Progenitor cell of endocrine pancreas (in vitro differentiated cells): Measurements from ENCODE around the gene NMS. TPM values are rescaled to one million over a fixed set of nuclear protein-coding genes. Genes with fewer than 3 reads are reported as not detected.
"Not testable (repeated sequence)": the region's sequence is repeated elsewhere in the genome, so short reads cannot be mapped to it uniquely, and the experiment has no call there.

Experiments used
- DNase-seq: peaks from one replicate; pipeline ENCODE4 v3.0.0; 2021; ENCODE audit warnings: low spot score; ENCODE audit not compliant: unreplicated experiment
- H3K27ac Mint-ChIP-seq: 2 replicates; pipeline ENCODE4 v1.8.0; 2021; ENCODE audit warnings: mild to moderate bottlenecking, moderate library complexity, mixed read lengths
- H3K27me3 Mint-ChIP-seq: 2 replicates; pipeline ENCODE4 v1.8.0; 2021; ENCODE audit warnings: mixed read lengths
- H3K36me3 Mint-ChIP-seq: 2 replicates; pipeline ENCODE4 v1.8.0; 2022; ENCODE audit warnings: mixed read lengths; ENCODE audit not compliant: insufficient read depth
- H3K4me1 Mint-ChIP-seq: 2 replicates; pipeline ENCODE4 v1.8.0; 2021; ENCODE audit warnings: low read depth, mixed read lengths
- H3K4me3 Mint-ChIP-seq: 2 replicates; pipeline ENCODE4 v1.8.0; 2021; ENCODE audit warnings: low read depth, mild to moderate bottlenecking, moderate library complexity, mixed read lengths
- H3K9me3 Mint-ChIP-seq: 2 replicates; pipeline ENCODE4 v1.8.0; 2021; ENCODE audit warnings: low read depth, mixed read lengths
- total RNA-seq: library from RNA; stranded (reverse); gene quantifications from 2 replicates; pipeline ENCODE4 v1.2.1, GENCODE V29; 2021
- TF ChIP-seq, protein P1 (sequence below): fragments of 200-600 bp; sonication (generic); IDR thresholded peaks from one replicate; pipeline ENCODE4 v1.5.0; 2021; ENCODE audit warnings: antibody characterized with exemption, mild to moderate bottlenecking; ENCODE audit not compliant: unreplicated experiment

The NMS gene
- total RNA-seq, 1 donor from 2014 or later: not detected

DNA sequence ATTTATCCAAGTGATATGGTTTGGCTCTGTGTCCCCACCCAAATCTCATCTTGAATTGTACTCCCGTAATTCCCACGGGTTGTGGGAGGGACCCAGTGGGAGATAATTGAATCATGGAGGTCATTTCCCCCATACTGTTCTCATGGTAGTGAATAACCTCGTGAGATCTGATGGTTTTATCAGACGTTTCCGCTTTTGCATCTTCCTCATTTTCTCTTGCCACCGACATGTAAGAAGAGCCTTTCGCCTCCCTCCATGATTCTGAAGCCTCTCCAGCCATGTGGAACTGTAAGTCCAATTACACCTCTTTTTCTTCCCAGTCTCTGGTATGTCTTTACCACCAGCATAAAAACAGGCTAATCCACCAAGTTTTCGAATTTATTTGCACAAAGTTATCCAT is 32.5 kb upstream of the NMS start:
- no peak overlapping the region for H3K4me3 Mint-ChIP-seq

DNA sequence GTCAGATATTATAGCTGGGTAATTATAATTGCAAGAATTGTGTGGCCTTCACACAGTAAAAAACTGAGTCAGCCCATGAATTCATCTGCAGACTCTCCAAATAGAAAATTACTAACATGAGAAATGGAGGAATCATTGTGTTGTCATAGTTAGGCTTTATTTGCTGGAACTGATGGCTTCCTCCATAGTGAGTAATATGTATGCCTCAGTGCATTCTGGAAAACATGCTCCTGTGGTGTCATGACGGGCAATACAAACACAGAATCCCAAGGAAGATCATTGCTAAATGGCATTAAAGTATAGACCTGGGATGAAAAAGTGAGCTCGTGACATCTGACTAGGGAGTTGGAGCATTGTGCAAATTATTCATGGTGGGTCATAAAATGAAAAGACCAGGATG is 23.6 kb upstream of the NMS start:
- peaks cover 3% of the 10 kb centered on the region for H3K9me3 Mint-ChIP-seq
- TF ChIP-seq, protein P1, sequence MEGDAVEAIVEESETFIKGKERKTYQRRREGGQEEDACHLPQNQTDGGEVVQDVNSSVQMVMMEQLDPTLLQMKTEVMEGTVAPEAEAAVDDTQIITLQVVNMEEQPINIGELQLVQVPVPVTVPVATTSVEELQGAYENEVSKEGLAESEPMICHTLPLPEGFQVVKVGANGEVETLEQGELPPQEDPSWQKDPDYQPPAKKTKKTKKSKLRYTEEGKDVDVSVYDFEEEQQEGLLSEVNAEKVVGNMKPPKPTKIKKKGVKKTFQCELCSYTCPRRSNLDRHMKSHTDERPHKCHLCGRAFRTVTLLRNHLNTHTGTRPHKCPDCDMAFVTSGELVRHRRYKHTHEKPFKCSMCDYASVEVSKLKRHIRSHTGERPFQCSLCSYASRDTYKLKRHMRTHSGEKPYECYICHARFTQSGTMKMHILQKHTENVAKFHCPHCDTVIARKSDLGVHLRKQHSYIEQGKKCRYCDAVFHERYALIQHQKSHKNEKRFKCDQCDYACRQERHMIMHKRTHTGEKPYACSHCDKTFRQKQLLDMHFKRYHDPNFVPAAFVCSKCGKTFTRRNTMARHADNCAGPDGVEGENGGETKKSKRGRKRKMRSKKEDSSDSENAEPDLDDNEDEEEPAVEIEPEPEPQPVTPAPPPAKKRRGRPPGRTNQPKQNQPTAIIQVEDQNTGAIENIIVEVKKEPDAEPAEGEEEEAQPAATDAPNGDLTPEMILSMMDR: no peak
- no peaks in the 10 kb centered on the region for H3K4me1 Mint-ChIP-seq
- H3K36me3 Mint-ChIP-seq: no peaks in the 10 kb centered on the region
- peaks cover 3% of the 10 kb centered on the region for H3K27me3 Mint-ChIP-seq
- no peak overlapping the region for H3K27ac Mint-ChIP-seq
- no peak for DNase-seq
- H3K4me3 Mint-ChIP-seq: no peak overlapping the region

More for the DNA sequence above, 32.5 kb upstream of the NMS start:
- no peak for DNase-seq
- H3K4me1 Mint-ChIP-seq: no peaks in the 10 kb centered on the region
- H3K9me3 Mint-ChIP-seq: no peaks in the 10 kb centered on the region
- H3K36me3 Mint-ChIP-seq: no peaks in the 10 kb centered on the region
- H3K27ac Mint-ChIP-seq: no peak overlapping the region
- TF ChIP-seq, protein P1: no peak
- peaks cover 20% of the 10 kb centered on the region for H3K27me3 Mint-ChIP-seq

DNA sequence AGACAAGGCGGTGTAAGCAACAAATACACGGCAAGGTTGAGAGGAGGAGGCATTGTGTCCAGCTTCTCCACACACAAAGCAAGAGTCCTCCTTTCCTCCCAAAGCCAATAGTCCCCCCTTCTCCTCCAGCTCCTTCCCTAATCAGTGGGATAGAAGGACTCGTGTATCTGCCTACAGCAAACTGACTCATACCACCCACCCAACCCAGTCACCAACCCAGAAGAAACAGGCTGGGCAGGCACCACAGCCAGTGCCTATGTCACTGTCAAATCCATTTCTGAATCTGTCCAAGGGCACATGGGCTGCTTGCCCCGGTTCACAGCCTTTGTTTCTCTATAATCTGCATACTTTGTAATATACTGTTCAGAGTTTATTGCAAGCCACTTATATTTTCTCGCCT is 19.2 kb upstream of the NMS start:
- no peaks in the 10 kb centered on the region for H3K36me3 Mint-ChIP-seq
- no peaks in the 10 kb centered on the region for H3K4me1 Mint-ChIP-seq
- H3K27me3 Mint-ChIP-seq: no peaks in the 10 kb centered on the region
- peaks cover 9% of the 10 kb centered on the region for H3K9me3 Mint-ChIP-seq
- no peak for DNase-seq
- no peak overlapping the region for H3K4me3 Mint-ChIP-seq
- TF ChIP-seq, protein P1: no peak
- H3K27ac Mint-ChIP-seq: no peak overlapping the region

DNA sequence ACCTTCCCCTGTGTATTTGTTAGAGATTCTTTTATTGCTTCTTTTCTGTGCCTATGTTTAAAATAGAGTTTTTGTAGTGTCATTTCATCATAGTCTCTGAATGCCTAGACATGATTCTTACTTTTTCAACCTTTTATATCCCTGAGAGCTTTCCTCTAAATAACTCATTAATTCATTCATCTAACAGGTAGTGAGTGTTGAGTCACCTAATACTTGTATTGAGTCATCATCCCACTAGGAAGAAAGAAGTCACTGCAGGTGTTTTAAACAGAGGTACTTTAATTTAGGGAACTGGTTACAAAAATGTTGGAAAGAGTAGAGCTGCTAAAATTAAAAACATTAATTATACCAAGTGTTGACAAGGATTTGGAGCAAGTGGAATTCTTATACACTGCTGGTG is 18.5 kb upstream of the NMS start:
- Mint-ChIP-seq H3K4me3 (no peak overlapping the region), H3K27ac (no peak overlapping the region), H3K4me1 (no peaks in the 10 kb centered on the region), H3K9me3 (peaks cover 10% of the 10 kb centered on the region), H3K36me3 (no peaks in the 10 kb centered on the region), H3K27me3 (no peaks in the 10 kb centered on the region)
- TF ChIP-seq, protein P1: no peak
- DNase-seq: no peak

DNA sequence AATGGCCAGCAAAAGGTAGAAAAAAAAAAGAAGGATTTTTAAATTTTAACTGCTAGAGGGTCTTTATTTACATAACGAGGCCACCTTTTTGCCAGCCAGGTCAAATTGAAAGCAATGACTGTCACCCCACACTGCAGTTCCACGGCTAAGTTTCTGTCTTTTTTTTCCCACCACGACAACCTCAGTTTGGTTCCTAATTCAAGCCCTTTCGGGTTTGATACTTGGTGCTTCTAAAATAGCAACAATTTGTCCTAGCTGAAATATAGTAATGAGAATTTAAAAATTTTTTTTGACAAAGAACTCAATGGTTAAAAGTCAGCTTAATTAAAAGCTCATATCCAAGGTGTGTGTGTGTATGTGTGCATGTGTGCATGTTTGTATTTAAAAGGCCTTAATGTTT is 16.4 kb upstream of the NMS start:
- no peak overlapping the region for H3K27ac Mint-ChIP-seq
- no peak overlapping the region for H3K4me3 Mint-ChIP-seq
- H3K4me1 Mint-ChIP-seq: no peaks in the 10 kb centered on the region
- peaks cover 12% of the 10 kb centered on the region for H3K9me3 Mint-ChIP-seq
- no peaks in the 10 kb centered on the region for H3K27me3 Mint-ChIP-seq
- H3K36me3 Mint-ChIP-seq: no peaks in the 10 kb centered on the region
- TF ChIP-seq, protein P1: no peak
- DNase-seq: no peak

DNA sequence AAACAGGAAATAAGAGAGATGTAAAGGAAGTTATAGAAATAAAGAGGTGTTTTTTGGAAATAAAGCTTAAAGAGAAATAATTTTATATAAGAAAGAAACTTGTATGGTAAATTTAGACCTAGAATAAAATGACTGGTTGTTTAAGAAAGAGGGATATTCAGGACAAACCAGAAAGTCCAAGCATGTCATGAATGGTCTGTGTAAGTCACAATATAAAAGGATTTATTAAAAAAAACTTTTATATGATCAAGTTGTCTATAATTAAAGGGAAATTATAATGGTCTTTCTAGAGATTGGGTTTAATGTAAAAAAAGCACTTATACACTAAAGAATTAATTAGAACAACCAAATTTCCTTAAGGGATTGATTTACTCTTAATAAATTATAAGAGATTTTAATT is 13.9 kb upstream of the NMS start:
- peaks cover 24% of the 10 kb centered on the region for H3K9me3 Mint-ChIP-seq
- not testable (repeated sequence) for H3K4me1 Mint-ChIP-seq

More for the DNA sequence above, 13.9 kb upstream of the NMS start:
- not testable (repeated sequence) for H3K4me3 Mint-ChIP-seq, H3K27ac Mint-ChIP-seq, H3K36me3 Mint-ChIP-seq, H3K27me3 Mint-ChIP-seq, DNase-seq
